GM19099 (cell line): ENCODE data around the gene METRNL.

Experiments
- POLR2A ChIP-seq: IDR thresholded peaks from 3 replicates; pipeline ENCODE4 v1.6.1; 2011; ENCODE audit warnings: low read depth; ENCODE audit not compliant: insufficient read length; ENCODE audit errors: extremely low read depth

The METRNL gene

DNA sequence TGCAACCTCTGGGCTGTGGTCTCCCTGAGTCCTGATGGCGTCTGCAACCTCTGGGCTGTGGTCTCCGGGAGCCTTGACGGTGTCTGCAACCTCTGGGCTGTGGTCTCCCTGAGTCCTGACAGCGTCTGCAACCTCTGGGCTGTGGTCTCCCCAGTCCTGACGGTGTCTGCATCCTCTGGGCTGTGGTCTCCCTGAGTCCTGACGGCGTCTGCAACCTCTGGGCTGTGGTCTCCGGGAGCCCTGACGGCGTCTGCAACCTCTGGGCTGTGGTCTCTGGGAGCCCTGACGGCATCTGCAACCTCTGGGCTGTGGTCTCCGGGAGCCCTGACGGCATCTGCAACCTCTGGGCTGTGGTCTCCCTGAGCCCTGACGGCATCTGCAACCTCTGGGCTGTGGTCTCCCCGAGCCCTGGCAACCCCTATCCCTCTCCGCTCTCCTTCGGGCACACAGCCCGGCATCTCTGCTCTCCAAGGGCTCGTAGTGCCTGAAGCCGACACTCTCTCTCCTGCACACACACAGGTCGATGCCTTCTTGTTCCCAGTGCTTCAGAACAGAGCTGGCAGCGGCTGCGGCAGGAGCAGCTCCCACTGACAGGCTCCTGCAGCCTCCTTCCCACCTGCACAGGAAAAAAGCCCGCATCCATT, 45.6 kb downstream of the METRNL start:
- TF ChIP-seq POLR2A: no peak

- TF ChIP-seq POLR2A: no peak
Measured at GRCh38 chr17:83125515-83126274, 46.3 kb downstream of the METRNL start.

GRCh38 chr17:83126275-83126811, 46.9 kb downstream of the METRNL start:
- no peak for TF ChIP-seq POLR2A

GRCh38 chr17:83127431-83128160, 48.2 kb downstream of the METRNL start:
- TF ChIP-seq POLR2A: no peak

GRCh38 chr17:83128306-83129240, 49.2 kb downstream of the METRNL start:
- TF ChIP-seq POLR2A: no peak

DNA sequence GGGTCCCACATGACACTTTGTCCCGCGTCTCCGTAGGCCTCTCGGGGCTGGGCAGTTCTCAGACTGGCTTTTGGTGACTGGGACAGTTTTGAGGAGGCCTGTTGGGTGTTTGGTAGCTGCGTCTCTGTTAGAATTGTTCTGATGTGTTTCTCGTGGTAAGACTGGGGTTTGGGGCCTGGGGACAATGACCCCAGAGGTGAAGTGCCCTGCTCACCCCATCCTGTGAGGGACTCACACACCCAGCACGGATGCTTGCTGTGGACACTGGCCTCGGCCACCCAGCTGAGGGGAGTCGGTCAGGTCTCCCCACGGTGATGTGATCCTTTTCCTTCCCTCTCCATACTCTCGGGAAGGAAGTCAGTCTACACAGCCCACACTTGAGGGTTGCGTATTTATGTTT, 50.3 kb downstream of the METRNL start:
- TF ChIP-seq POLR2A: no peak

DNA sequence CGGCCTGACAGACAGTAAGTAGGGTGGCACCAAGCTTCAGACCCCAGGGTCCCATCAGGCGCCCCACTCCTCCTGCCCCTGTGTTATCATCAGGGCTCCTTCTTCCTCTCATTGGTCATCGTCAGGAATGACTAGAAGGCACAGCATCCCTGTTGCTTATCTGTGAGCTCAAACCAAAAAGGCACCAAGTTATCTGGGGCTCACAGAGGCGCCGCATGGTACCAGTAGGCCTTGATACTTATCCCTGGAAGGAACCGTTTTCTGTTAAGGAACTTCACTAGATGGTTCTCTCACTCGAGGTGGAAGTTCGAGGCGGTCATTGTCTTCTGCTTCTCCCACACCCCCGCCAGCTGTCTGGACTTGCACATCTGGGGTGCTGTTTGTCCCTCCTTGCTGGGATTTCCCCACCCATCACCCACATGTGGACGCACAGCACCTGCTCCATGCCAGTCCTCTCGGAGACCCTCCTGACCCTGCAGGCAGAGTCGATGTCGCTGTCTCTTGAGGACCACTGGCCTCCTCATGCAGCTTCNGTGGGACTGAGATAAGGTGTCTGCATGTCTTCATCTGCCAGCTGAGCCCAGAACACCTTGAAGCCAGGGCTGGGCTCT, 52.1 kb downstream of the METRNL start:
- TF ChIP-seq POLR2A: no peak

DNA sequence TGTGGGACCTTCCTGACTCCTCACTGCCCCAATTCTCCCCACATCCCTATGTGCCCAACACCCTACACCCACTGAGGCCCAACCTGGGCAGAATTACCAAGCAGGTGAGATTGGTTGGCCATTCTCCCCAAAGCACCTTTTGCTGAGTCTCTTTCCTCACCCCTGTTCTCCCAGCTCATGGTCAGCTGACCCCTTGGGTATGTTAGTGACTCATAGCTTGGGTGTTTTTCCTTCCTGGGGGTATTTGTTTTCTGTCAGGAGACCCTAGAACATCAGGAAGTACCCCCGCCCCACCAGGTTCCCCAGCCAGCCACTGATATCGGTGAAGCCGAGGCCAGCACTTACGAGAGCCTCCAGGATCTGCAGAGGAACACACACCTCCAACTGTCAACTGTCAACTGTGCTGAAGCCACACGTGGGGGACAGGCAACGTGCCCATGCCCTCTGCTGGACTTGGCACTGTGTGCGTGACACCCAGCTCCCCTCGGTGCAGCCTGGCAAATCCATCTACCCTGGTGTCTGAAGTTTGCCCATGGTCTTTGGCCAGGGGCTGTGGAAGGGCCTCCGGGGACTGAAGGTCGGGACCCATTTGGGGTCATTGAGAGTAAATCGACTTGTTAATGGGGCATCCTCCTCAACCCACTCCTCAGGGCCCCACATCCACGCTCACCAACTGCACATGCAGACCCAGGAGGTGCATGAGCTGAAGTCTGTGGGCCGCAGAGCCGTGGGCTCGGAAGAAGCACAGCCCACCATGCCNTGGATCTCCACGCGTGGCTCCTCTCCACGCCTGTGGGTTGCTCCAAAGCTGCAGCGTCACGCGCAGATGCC, 53.1 kb downstream of the METRNL start:
- TF ChIP-seq POLR2A: no peak

DNA sequence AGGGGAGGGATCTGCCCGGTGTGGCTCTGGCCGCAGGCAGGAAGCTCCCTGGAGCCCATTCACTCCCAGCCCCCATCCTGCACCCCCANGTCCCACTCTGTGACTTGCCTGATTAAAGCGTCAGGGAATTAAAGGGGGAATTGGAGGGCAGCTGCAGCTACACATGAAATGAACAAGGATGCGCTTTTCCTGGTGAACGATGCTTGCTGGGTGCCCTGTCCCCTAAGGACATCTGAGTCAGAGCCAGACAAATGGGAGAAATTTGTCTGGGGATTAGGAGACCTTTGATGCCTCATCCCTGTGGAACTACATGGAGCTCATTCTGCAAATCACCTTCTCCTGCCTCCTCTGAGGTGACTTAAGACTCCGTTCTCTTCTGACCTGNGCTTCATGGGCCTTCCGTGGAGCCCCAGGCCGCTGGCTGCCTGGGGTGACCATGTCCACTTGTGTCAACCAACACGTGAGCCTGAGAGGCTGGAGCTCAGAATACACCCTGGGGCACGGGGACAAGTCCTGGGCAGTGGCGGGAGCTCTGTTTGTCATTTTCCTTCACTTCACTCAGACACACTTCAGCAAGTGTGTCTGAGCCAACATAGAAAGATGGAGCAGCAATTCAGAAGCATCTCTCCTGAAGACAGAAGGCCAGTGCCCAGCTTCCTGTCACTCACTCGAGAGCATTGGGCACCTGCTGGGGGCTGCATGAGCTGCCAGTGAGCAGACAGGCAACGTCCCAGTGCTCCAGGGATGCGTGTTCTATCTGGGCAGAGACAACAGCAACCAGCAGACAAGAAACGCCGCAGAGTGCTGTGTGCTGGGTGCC, 54.1 kb downstream of the METRNL start:
- TF ChIP-seq POLR2A: no peak

GRCh38 chr17:83135692-83136091, 56.3 kb downstream of the METRNL start:
- TF ChIP-seq POLR2A: no peak

DNA sequence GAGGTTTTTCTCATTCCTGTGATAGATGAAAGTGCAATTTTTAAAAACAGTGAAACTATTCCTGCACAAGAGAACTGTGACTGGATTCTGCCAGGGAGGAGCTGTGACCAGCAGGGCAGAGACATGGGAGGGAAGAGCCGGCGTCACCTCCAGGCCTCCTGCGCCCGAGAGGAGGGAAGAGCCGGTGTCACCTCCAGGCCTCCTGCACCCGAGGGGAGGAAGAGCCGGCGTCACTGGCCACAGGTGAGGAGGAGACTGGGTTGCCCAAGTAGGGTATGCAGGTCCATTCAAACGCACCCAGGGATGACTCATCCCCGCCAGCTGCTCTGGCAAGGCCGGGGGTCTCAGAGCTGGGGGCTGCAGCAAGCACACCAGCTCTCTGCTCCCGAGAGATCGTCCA, 56.7 kb downstream of the METRNL start:
- no peak for TF ChIP-seq POLR2A

GRCh38 chr17:83136931-83137330, 57.5 kb downstream of the METRNL start:
- TF ChIP-seq POLR2A: no peak
